GM18505 (cell line): ENCODE results near the gene CEP70.
"Not testable (repeated sequence)": the region's sequence is repeated elsewhere in the genome, so short reads cannot be mapped to it uniquely, and the experiment has no call there.

ENCODE experiments used
- ATAC-seq: cut with Tn5 transposase; IDR thresholded peaks from one replicate; pipeline ENCODE4 v1.9.1; 2021; ENCODE audit not compliant: unreplicated experiment
- POLR2A ChIP-seq: IDR thresholded peaks from 4 replicates; pipeline ENCODE4 v1.6.1; 2011; ENCODE audit warnings: borderline replicate concordance; ENCODE audit not compliant: insufficient read depth, insufficient read length; ENCODE audit errors: extremely low read depth

The CEP70 gene

DNA sequence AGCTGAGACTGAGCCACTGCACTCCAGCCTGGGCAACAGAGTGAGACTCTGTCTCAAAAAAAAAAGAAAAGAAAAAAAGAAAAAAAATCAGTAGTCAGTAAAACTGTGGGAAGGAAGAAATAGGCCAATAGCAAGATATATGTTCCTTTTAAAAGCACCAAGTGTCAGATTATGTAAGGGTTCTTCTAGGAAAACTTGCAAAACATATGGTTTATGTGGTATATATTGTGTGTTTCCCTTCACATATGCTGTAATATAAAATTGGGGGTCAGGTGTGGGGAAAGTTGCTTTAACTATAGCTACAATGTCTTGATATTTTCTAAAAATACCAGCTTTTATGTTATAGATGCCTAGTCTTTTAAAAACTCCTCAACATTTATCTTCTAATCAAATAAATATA is 95.1 kb downstream of the CEP70 start:
- no peak for TF ChIP-seq POLR2A
- no peak for ATAC-seq

DNA sequence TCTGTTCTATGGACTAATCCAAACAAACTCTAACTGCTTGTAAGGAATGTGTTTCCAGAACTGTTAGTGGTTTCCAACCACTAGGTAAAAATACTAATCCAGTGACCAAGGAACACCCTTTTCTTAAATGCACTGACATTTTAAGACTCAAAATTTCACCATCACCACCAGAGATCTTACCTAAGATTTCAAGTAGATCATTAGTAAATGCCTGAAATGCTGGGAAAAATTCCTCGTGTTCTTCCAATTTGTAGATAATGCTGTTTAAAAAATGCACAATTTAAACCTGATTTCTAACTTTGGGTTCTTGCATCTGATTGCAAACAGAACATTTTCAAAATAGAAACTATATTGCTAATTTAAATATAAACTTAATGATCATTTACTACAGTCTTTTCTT is 96.2 kb downstream of the CEP70 start:
- ATAC-seq = no peak
- TF ChIP-seq POLR2A = no peak

GRCh38 chr3:138497021-138497420 is 97.0 kb downstream of the CEP70 start:
- no peak for ATAC-seq
- TF ChIP-seq POLR2A = no peak

DNA sequence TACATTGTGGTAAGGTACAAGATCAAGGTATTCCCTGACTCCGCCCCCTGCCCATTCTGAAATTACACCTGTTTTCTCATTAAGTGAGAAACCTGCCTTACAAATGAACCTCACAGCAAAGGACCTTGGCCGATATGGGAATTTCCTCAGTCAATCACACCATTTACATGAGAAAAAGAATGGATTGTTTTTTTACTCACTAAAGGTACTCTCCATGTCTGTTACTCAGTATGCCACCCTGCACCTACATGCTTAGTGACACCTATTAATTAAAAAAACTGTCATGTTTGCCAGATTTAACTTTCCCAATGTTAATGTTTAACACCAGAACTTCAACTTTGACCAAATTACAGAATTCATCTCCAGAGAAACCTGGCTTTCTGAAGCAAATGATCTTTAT is 97.6 kb downstream of the CEP70 start:
- ATAC-seq = no peak

GRCh38 chr3:138495638-138496037 is 98.4 kb downstream of the CEP70 start:
- not testable (repeated sequence) for ATAC-seq

More for the DNA sequence above, 97.6 kb downstream of the CEP70 start:
- no peak for TF ChIP-seq POLR2A

DNA sequence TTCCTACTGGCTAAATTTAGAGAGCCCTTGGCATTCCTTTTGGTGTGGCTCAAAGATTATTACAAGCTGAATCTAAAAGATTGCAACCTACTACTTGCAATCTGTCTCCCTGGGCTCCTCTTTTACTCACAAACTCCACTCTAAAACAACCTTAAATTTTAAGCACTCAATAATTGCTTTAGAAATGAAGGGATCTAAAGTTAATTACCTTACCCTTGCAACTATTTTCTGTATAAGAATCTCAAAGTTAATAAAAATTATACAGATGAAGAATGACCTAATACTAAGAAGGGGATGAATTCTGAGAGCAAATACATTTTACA is 99.5 kb downstream of the CEP70 start:
- TF ChIP-seq POLR2A = no peak
- ATAC-seq = no peak

- no peak for ATAC-seq
- no peak for TF ChIP-seq POLR2A
Observed at GRCh38 chr3:138493804-138494606, 100.1 kb downstream of the CEP70 start.

GRCh38 chr3:138492980-138493675 is 100.9 kb downstream of the CEP70 start:
- ATAC-seq = no peak
- TF ChIP-seq POLR2A = no peak

DNA sequence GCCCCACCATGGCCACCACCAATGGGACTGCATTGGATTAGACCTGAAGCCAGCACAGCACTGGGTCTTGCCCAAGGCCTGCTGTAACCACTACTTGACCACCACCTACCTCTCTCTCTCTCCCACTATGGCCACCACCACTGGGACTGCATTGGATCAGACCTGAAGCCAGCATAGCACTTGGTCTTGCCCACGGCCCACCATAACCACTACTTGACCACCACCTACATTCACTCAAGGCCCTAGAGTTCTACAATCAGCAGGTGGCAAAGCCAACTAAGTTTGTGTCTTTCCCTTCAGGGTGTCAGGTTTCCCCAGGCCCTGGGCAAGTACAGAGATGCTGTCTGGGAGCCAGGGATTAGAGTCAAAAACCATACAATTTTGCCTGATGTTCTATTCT is 102.1 kb downstream of the CEP70 start:
- no peak for ATAC-seq
- TF ChIP-seq POLR2A = no peak

DNA sequence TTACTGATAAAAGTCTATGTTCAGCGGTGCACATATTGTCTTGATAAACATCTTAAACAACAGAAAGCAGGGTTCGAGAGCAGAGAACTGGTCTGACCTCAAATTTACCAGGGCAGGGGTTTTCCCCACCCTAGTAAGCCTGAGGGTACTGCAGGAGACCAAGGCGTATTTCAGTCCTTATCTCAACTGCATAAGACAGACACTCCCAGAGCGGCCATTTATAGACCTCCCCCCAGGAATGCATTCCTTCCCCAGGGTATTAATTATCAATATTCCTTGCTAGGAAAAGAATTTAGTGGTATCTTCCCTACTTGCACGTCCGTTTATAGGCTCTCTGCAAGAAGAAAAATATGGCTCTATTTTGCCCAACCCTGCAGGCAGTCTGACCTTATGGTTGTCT is 107.5 kb downstream of the CEP70 start:
- ATAC-seq = not testable (repeated sequence)

GRCh38 chr3:138484672-138485071 is 109.4 kb downstream of the CEP70 start:
- ATAC-seq = not testable (repeated sequence)

GRCh38 chr3:138479438-138479863 is 114.6 kb downstream of the CEP70 start:
- no peak for ATAC-seq
- no peak for TF ChIP-seq POLR2A

DNA sequence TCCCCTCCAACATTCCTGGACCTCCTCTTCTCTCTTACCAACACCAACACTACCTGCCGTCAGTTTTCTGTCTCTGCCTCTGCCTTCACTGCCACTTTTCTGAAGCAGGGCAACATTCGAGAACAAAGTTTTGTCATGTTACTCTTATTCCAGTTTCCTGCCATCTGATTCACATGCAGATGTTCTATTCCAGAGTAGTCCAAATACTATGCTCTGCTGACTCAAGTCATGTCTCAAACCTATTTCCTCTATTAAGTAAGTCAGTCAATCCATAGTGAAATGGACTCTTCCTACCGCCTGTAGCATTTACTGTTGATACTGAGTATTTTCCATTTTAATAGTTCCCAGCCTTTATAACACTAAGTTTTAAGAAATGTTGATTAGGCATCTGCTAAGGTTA is 116.3 kb downstream of the CEP70 start:
- TF ChIP-seq POLR2A = no peak
- ATAC-seq = no peak

DNA sequence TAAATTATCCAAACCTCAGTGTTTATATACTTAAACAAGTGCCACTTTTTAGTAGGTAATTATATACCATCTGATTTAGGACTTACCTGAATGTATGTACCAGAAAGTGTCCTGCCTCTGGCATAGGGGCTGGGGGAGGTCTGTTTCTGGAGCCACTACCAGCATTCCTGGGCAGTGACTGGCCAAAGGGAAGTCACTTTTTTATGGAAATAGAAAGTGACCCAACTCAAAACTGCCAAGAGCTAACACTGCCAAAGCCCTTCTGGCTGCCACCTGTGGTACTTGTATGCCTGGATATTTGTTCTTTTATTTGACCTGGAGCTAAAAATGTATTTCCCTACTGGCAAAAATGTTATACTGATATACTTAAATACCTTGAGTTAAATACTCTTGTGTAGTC is 116.9 kb downstream of the CEP70 start:
- TF ChIP-seq POLR2A = no peak
- no peak for ATAC-seq

DNA sequence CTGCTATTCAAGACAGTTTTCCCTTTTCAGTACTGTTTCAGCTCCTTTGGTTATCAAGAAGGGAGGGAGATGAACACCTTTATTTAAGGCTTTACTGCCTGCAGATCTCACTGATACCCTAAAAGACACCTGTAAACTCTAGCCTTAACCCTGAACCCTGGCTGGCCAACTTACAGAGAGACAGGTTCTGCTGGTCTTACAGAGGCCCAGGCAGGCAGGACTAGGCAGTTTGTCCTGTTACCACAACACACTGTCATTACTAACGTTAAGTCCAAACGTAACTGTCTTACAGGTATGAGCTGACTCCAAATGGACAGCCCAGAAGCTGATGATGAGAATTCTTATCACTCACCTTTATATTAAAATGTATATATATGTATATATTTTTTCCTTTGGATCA is 117.5 kb downstream of the CEP70 start:
- ATAC-seq = no peak
- no peak for TF ChIP-seq POLR2A
